Measurements from ENCODE around the gene UGT2A3. TPM values are rescaled to one million over a fixed set of nuclear protein-coding genes. Genes with fewer than 3 reads are reported as not detected.

The UGT2A3 gene
- total and polyA plus RNA-seq, 2 of the 4 experiments (the other 2 are of a cell fraction): not detected

DNA sequence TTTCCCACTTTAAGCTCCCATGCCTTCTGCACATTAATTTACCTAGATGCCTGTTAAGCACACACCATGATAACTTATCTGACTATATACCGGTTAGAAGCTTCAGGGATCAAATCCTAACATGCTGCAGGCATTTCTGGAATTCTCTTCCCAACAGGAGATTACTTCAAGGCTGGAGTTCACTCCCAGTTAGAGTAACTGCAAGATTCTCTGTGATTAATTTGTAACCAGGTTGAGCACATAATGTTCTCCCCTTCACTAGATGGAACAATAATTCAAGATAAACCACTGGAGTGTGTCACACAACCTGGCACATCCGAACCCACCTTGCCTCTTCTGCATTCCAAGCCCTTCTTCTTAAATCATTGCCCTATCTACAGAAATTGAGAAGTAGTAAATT, 11.8 kb upstream of the UGT2A3 start:
- Histone ChIP-seq H3K36me3 (ENCODE audit: control insufficient read depth, insufficient read depth, low read length) (no peaks in the 10 kb centered on the region), H4K20me1 (ENCODE audit: insufficient read depth, low read length) (no peaks in the 10 kb centered on the region), H3K9ac (ENCODE audit: low read depth, low read length) (no peak overlapping the region), H4K5ac (ENCODE audit: low read depth, low read length) (no peak overlapping the region), H2BK5ac (ENCODE audit: low read depth, low read length, poor library complexity, severe bottlenecking) (no peak overlapping the region), H3K79me1 (ENCODE audit: low read depth in 1 of 2, low read length in 2 of 2) (no peaks in the 10 kb centered on the region), H2BK120ac (ENCODE audit: low read depth, low read length) (no peak overlapping the region), H2BK20ac (ENCODE audit: low read depth, low read length) (no peak overlapping the region), H3K18ac (ENCODE audit: low read depth, low read length) (no peak overlapping the region), H3K56ac (ENCODE audit: extremely low read depth, insufficient read depth, low read length) (no peak overlapping the region), H3K4me3 (ENCODE audit: insufficient read depth, low read depth, low read length) (no peak overlapping the region), H3K4me2 (ENCODE audit: low read depth, low read length) (no peak overlapping the region), H3K9me1 (ENCODE audit: insufficient read depth, low read length) (no peaks in the 10 kb centered on the region), H3K9me3 (ENCODE audit: control insufficient read depth, insufficient read depth, low read length) (no peaks in the 10 kb centered on the region), H4K91ac (ENCODE audit: insufficient read depth, low read depth, low read length) (no peak overlapping the region), H2AFZ (replicated peaks; ENCODE audit: low read length, poor library complexity) (no peak overlapping the region), H3K23ac (ENCODE audit: low read depth, low read length) (no peak overlapping the region), H2AK5ac (ENCODE audit: low read depth, low read length) (no peak overlapping the region), H3K4me1 (ENCODE audit: control insufficient read depth, insufficient read depth, low read length) (no peaks in the 10 kb centered on the region), H3K27ac (ENCODE audit: insufficient read depth, low read length) (no peak overlapping the region), H2AK9ac (replicated peaks; ENCODE audit: low read depth, low read length, poor library complexity) (no peak overlapping the region), H3K4ac (ENCODE audit: low read depth, low read length) (no peak overlapping the region), H4K8ac (ENCODE audit: low read depth in 2 of 2, low read length in 2 of 2) (no peak overlapping the region), H3K27me3 (ENCODE audit: control insufficient read depth, insufficient read depth, low read length) (no peaks in the 10 kb centered on the region), H3K14ac (replicated peaks; ENCODE audit: low read depth, low read length) (no peak overlapping the region), H2BK15ac (ENCODE audit: low read depth, low read length) (no peak overlapping the region)
- WGBS, 2 experiments (ENCODE audit: extremely low coverage in 2 of 2, insufficient read length in 1 of 2): no CpG with 5 or more reads among the region's 2 CpGs
- no peak for ATAC-seq (ENCODE audit: low read depth)
- in situ Hi-C loops (cut with MboI; ENCODE audit: low sequenced_read_pairs): no loop called here
- ChIA-PET POLR2A (ENCODE audit: unreplicated experiment) (interaction anchor here (0.6 kb wide), 1 partner anchor 91 kb away, joined by 8 read pairs; no protein-coding TSS in a partner anchor), CTCF (no interaction called here)
- BruUV-seq (replicated peaks): no TSS peak
- DNase-seq: no peak
- dilution Hi-C loops (cut with HindIII; ENCODE audit: low sequenced_read_pairs, unreplicated experiment): no loop called here
- TF ChIP-seq, protein P1, sequence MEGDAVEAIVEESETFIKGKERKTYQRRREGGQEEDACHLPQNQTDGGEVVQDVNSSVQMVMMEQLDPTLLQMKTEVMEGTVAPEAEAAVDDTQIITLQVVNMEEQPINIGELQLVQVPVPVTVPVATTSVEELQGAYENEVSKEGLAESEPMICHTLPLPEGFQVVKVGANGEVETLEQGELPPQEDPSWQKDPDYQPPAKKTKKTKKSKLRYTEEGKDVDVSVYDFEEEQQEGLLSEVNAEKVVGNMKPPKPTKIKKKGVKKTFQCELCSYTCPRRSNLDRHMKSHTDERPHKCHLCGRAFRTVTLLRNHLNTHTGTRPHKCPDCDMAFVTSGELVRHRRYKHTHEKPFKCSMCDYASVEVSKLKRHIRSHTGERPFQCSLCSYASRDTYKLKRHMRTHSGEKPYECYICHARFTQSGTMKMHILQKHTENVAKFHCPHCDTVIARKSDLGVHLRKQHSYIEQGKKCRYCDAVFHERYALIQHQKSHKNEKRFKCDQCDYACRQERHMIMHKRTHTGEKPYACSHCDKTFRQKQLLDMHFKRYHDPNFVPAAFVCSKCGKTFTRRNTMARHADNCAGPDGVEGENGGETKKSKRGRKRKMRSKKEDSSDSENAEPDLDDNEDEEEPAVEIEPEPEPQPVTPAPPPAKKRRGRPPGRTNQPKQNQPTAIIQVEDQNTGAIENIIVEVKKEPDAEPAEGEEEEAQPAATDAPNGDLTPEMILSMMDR (conservative IDR thresholded peaks at IDR 0.05; ENCODE audit: low read depth, low read length): no peak
- no peak for TF ChIP-seq RAD21 (IDR thresholded peaks at IDR 0.05; ENCODE audit: low read length)
- TF ChIP-seq MAFK (IDR thresholded peaks at IDR 0.05; ENCODE audit: low read depth, low read length): no peak
- TF ChIP-seq NFE2L2 (IDR thresholded peaks at IDR 0.05; ENCODE audit: low read depth, low read length): no peak
- no peak for TF ChIP-seq SMC3 (IDR thresholded peaks at IDR 0.05; ENCODE audit: low read depth, low read length)
- intact Hi-C loops (cut with micrococcal nuclease): no loop called here
